ENCODE measurements around the gene COL18A1.

The COL18A1 gene

DNA sequence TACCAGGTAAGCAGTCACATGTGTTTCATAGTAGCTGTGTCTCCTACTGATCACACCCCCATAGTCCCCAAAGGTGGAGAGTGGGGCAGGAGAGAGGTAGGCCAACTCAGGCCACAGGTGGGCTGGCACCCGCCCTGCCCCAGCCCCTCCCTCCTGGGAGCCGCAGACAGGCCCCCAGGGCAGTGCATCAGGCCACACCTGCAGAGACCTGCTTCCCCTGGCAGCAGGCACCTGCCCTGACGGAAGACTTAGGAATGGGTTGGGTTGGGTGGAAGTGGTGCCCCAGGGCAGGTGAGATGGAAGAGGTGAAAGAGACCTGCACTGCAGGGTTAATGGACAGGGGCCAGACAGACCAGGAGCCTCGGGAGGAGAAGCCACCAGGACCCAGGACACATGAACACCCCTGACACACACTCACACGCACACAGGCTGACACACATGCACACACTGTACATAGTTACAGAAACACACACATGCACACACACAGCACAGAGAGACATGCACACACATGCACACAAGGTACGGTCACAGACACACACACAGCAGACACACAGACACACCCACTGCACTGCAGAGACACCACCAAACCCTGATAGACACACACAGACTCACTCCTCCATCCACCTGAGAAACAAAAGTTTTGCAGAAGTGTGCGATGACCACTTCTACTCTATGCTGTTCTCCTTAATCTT lies 1.7 kb upstream of the COL18A1 start:
- no peak for DNase-seq

DNA sequence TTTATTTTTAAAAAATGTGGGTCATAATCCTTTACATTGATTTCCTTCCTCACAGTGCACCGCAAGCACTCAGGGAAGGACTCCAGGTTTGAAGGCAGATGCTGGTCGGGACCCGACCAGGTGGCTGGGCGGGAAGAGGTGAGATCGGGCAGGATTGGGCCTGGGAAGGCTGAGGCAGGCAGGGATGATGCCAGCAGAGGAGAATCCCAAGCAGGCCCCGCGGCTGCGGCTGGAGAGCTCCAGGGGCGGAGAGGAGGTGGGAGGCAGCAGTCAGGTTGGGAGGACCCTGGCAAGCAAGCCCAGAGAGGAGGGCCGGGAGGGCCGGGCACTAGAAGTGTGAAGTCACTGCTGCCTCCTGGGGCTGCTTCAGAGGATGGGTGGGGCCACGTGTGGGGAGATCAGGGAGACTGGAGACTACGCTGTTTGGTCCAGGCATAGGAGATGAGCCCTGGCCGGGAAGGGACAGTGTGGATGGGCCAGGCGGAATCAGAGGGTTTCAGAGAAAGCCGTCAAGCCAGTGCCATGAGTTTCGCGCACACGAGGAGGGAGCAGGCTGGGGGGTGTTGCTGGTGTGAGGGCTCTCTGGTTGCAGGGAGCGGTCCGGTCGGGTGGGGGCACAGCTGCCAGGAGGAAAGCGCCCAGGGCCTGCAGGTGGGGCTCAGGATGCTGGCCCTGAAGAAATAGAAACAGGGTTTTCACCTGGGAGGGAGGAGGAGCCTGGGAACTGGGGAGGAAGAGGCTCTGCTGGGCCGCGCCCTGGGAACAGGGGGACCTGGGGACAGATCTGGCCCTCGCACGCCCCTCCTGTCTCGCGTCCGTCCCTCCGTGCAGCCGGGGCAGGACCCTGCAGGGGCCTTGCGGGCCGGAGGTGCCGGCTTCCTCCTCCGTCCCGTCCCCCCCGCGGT lies 888 bp upstream of the COL18A1 start:
- no peak for DNase-seq

DNA sequence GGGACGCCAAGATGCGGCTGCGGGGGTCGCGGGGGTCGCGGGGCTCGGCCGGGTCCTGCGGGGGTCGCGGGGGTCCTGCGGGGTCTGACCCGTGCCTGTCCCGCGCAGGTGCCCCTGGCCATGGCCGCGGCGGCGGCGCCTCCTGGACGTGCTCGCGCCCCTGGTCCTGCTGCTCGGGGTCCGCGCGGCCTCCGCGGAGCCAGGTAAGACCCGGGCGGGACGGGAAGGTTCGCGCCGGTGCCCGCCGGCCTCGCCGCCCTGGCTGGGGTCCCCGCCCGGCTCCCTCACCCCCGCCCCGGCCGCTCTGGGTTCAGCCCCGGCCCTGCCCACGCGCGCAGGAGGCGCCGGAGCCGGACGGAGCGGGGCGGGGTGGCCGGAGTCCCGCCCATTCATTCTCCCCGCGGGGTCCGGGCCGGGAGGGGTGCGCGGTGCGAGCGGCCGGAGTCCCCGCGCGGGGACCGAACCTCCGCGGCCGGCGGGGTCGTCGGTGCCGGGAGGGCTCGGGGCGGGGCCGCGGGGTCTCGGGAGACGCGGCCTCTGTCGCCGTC lies 380 bp downstream of the COL18A1 start:
- no peak for DNase-seq

DNA sequence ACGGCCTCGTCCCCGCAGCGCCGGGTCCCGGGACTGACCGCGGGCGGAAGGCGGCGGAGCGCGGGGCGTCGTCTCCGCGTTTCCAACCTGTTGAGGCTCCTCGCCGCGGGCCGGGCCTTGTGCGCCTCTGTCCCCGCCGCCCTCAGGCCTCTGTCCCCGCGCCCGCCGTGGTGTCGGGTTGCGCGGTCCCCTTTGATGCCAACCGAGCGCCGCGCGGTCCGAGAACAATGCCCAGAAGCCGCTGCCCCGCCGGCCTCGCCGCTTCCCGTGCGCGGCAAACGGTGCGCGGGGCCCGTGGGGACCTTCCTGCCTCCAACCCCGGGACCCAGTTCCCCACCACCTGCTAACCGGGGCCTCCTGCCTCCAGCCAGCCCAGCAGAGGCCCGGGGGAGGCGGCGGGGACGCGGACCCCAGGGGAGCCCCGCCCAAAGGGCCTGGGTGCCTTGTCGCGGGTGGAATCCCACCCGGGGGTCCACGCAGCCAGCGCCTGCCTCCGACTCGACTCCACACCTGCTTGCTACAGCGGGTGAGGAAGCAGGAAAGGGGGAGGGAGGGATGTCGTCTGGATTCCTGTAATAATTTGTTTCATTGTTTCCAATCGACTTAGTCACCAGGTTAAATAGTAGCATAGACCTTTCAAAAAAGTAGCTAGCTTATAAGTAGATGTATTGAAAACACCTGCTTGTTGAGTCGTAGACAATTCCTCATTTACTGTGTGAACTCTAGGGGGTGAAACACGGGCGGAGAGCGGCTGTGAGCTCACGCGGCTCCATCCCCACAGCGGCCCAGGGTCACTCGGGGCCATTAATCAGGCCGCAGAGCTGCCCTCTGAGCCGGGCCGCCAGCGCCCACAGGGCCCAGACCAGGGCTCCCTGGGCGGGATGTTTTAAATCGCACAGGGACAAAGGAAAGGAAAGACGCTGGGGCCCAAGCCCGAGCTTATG lies 1.1 kb downstream of the COL18A1 start:
- no peak for DNase-seq

- no peak for DNase-seq
Observed at GRCh38 chr21:45406801-45407628, 2.0 kb downstream of the COL18A1 start.

DNA sequence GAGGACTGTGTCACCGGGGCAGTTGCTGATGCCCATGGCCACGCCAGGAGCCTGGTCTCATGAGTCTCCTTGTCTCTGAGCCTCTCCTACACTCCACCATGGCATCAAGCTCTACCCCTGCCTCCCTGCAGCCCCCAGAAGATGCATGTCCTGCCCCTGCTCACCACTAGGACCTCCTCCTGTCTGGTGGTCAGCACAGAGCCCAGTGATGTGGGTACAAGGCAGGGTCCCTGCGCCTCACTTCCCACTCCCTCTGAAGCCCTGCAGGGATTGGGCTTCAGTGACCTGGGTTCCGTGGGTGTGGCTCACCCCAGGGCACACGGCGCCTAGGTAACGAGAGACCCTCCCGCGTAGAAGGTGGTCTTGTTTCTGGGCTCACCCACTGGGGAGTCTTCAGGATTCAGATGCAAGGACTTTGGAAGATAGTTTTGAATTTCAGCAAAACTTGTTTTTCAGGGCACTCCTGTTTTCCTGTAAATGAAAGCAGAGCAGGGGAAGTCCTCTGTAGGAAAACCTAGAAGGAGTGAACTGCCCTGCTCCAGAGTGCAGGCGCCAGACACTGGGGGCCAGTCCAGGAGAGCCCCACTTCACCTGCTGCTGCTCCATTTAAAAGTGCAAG lies 2.8 kb downstream of the COL18A1 start:
- DNase-seq, result no peak

GRCh38 chr21:45408271-45408791 lies 3.4 kb downstream of the COL18A1 start:
- no peak for DNase-seq

- no peak for DNase-seq
Observed at GRCh38 chr21:45408801-45409261, 3.9 kb downstream of the COL18A1 start.

GRCh38 chr21:45409466-45410150 lies 4.6 kb downstream of the COL18A1 start:
- DNase-seq, result no peak

DNA sequence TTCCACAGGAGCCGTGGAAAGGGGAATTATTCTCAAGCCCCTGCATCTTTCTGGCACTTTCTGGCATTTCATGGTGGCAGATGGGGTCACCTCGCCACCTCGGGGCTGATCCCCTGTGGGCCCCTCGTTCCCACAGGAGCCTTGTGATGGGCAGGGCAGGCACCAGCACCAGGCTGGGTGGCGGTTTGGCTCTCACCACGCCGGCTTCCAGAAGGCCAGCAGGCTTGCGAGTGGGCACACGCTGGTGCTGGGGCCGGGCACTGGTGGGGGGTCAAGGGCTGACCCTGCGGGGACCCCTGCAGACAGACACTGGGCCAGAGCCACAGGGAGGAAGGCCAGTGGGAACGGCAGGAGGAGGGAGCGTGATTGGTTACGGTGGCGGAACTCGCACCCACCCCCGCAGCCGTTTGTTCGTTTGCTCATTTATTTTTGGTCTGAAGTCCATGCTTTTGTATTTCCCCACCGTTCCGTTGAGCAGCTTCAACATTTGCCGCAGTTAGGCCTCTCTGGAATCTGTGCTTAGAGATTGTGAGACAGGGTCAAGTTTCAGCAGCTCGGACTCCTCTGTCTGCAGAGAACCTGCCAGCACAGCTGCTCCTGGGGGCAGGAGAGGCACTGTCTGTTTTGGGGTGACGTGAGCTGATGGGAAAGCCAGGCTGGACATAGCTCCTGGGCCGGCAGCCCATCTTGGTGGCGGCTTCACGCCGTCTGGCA lies 5.3 kb downstream of the COL18A1 start:
- DNase-seq, result no peak

DNA sequence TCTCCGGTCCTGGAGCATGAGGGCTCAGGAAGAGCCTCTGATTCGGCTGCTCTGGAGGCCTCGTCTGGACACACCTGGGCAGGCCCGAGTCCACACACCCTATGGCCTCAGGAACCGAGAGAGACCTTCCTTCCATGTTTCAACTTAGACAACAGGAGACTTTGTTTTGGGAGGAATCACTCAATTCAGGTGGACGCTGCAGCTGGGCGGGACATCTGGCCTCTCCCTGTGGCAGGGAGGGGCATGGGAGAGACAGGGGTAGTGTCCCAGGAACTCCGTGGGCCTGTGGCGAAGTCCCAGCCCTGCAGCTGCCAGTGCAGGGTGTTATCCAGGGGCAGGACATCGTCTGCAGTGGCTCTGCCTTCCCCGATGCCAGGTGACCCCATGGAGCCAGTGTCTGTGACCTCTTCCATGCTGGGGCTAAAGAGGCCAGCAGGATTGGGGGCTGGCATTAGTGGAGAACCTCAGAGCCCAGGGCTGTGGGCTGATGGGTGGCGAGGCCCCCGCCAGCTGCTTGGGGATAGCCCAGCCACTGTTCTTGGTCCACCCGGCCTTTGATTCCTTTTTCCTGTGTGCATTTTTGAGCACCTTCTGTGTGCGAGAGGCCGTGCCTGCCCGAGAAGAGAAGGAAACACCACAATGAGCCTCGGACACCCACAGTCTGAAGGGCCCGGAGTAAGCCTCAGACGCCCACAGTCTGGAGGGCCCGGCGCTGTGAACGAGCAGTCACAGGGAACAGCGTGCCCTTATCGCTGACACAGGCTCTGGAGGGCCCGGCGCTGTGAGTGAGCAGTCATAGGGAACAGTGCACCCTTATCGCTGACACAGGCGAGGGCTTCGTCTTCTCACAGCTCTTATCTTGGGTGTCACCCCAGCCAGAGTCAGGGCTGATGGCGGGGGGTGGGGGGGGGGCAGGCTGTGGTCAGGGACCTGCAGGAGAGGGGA lies 6.2 kb downstream of the COL18A1 start:
- DNase-seq, result no peak

GRCh38 chr21:45411810-45412206 lies 6.8 kb downstream of the COL18A1 start:
- DNase-seq, result no peak

DNA sequence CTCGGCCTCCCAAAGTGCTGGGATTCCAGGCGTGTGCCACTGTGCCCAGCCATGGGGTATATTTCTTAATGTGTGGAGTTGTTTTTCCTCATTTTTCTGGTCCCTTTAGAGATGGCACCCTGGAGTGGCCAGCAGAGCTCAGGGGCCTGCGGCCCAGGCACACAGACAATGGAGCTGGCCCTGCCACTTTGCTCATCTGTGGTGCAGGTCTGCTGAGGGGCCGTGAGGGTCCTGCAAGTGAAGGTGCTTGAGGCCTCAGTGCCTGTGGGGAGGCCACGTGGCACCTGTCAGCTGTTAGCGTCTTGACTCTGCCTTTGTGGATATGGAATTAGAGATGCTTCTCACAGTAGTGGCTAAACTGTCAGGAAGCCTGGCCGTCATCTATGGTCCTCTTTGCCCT lies 7.5 kb downstream of the COL18A1 start:
- DNase-seq, result no peak

DNA sequence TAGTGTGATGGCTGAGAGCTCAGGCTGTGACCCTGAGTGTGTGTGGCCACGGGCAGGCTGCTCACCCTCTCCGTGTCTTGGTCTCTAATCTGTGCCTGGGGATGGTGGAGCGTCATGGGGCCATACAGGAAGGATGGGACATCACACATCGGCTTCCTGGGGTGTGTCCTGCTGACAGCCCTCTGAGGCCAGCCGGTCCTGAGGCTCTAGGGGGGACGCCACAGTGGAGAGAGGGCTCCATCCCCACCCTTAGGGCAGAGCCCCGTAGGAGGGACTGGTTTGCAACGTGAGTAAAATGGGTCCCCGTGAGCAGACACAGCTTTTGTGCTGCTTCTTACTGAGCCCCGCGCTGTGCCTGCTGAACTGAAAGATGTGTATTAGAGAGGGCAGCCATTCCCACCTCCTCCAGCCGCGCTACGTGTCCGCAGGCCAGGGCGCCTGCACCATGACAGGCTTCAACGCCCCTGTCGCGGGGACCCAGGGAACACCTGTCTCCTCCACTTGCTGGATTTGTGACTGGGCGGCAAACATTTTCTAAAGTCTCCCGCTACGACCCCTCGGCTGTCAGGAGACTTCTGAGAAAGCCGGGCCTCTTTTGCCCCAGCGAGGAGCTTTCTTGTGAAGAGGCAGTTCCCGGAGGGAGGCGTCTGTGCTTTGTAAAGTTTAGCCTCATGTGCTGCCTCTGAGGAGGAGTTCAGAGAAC lies 8.1 kb downstream of the COL18A1 start:
- DNase-seq, result no peak

DNA sequence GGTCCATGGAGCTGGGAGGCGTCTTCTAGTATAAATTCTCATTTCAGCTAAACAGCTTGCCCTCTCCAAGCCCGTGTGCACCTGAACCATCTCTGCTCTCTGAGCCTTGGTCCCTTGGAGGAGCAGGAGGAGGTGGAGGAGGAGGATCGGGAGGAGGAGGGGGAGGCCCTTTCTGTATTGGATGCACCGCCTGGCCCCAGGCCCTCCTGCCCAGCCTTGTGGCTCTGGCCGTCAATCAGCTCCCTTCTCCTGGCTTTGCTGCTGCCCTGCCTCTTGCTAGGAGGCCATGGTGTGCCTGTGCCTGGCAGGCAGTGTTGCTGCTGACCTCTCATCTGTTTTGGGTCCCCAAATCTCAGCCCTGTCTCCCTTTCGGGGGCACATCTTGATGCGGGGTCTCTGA lies 9.0 kb downstream of the COL18A1 start:
- DNase-seq, result no peak

GRCh38 chr21:45414396-45415187 lies 9.6 kb downstream of the COL18A1 start:
- no peak for DNase-seq

Data from activated CD4-positive, CD25-positive, alpha-beta regulatory T cell (primary cell).